SK-N-DZ (cell line): ENCODE data around the gene MCEMP1.

Experiments
- DNase-seq: peaks from one replicate; pipeline ENCODE4 v3.0.0-alpha.2; 2015; ENCODE audit warnings: low spot score

The MCEMP1 gene

GRCh38 chr19:7697721-7698287, 20.9 kb downstream of the MCEMP1 start:
- DNase-seq, result no peak

- DNase-seq, result no peak
Measured at GRCh38 chr19:7698583-7698982, 21.7 kb downstream of the MCEMP1 start.

GRCh38 chr19:7699003-7699402, 22.1 kb downstream of the MCEMP1 start:
- DNase-seq, result no peak

- DNase-seq, result no peak
Measured at GRCh38 chr19:7699417-7700401, 22.8 kb downstream of the MCEMP1 start.

GRCh38 chr19:7701049-7701653, 24.3 kb downstream of the MCEMP1 start:
- DNase-seq, result no peak

- no peak for DNase-seq
Measured at GRCh38 chr19:7701654-7702457, 25.0 kb downstream of the MCEMP1 start, which contains the start of gene FCER2. Gene FCER2, minus strand, starts transcription at chr19:7702131. Its CDS starts 2,371 bp downstream, at chr19:7699760.

GRCh38 chr19:7703332-7703731, 26.4 kb downstream of the MCEMP1 start:
- DNase-seq, result no peak

- DNase-seq, result no peak
Measured at GRCh38 chr19:7704280-7705060, 27.6 kb downstream of the MCEMP1 start.

GRCh38 chr19:7705387-7706187, 28.7 kb downstream of the MCEMP1 start:
- DNase-seq, result no peak

- no peak for DNase-seq
Measured at GRCh38 chr19:7706188-7706954, 29.5 kb downstream of the MCEMP1 start.

- DNase-seq, result no peak
Measured at GRCh38 chr19:7706955-7707456, 30.1 kb downstream of the MCEMP1 start.

- DNase-seq, result no peak
Measured at GRCh38 chr19:7709932-7710460, 33.1 kb downstream of the MCEMP1 start.

- no peak for DNase-seq
Measured at GRCh38 chr19:7710616-7711015, 33.7 kb downstream of the MCEMP1 start.

GRCh38 chr19:7715671-7716070, 38.8 kb downstream of the MCEMP1 start:
- DNase-seq, result no peak

- DNase-seq, result no peak
Measured at GRCh38 chr19:7716762-7717161, 39.9 kb downstream of the MCEMP1 start.

GRCh38 chr19:7718668-7719067, 41.8 kb downstream of the MCEMP1 start:
- no peak for DNase-seq

GRCh38 chr19:7720351-7720750, 43.5 kb downstream of the MCEMP1 start:
- DNase-seq, result no peak

- no peak for DNase-seq
Measured at GRCh38 chr19:7722231-7722651, 45.4 kb downstream of the MCEMP1 start.

- no peak for DNase-seq
Measured at GRCh38 chr19:7725791-7726190, 48.9 kb downstream of the MCEMP1 start.
